Stimulated activated CD8-positive, alpha-beta memory T cell treated with anti-CD3 and anti-CD28 coated beads, Interleukin-12 subunit alpha, Interleukin-12 subunit beta, amount 100 ng/mL, for 24 hours (primary cell): ENCODE measurements around the gene KLF15.

Source experiments
- DNase-seq: peaks from one replicate; pipeline ENCODE4 v3.0.0-alpha.2; 2020; ENCODE audit errors: extremely low read depth

KLF15 gene

GRCh38 chr3:126360714-126361060 is 3.5 kb upstream of the KLF15 start:
- no peak for DNase-seq

- DNase-seq: no peak
These were observed 3.0 kb upstream of the KLF15 start for GRCh38 chr3:126360046-126360713.

DNA sequence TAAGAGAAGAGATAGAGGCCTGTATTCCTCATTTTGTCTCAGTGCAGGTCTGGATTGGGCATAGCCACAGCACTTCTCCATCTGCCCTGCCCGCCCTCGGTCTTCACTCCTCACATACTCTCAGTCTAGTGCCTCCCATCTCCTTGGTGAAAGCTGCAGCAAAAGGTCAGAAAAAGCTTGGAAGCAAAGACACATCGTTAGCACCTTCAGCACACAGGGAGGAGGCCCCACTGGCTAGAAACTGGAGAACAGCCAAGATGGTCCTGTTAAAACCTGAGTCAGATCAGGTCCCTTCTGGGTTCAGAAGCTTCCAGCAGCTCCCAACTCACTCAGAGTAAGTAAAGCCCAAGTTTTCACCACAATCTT is 1.6 kb upstream of the KLF15 start:
- DNase-seq: no peak

DNA sequence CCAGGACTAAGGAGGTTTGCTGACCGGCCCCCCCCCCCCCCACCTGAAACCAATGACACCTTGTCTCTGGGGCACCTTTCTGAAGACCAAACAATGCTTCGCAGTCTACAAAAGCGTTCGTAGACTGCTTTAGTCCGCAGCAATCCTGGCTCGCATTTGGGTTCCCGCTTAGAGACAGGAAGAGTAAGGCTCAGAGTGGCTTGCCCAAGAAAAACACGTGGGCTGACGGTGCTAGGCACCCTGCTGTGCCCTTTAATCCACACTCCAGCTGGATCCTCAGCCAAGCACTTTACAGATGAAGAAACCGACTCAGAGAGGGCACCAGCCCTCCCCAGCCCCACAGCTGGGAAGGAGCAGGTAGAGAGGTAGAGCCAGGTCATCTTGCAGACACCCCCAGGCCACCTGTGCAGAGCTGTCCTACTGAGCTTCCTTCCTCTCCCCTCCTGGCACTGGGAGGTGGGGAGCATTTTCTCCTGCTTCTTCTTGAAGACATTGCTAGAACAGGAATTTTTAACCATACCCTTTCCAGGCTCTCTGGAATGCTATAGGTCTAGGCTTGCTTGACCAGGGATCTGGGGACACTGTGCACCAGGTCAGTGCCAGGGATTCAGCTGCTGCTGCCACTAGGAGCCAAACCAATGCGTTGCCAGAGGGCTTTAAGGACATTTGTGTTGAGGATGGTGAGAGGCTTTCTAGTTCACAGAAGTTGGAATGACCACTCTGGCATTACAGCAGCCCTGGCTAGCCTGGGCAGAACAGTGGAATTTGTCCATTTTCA is 1.0 kb upstream of the KLF15 start:
- no peak for DNase-seq

DNA sequence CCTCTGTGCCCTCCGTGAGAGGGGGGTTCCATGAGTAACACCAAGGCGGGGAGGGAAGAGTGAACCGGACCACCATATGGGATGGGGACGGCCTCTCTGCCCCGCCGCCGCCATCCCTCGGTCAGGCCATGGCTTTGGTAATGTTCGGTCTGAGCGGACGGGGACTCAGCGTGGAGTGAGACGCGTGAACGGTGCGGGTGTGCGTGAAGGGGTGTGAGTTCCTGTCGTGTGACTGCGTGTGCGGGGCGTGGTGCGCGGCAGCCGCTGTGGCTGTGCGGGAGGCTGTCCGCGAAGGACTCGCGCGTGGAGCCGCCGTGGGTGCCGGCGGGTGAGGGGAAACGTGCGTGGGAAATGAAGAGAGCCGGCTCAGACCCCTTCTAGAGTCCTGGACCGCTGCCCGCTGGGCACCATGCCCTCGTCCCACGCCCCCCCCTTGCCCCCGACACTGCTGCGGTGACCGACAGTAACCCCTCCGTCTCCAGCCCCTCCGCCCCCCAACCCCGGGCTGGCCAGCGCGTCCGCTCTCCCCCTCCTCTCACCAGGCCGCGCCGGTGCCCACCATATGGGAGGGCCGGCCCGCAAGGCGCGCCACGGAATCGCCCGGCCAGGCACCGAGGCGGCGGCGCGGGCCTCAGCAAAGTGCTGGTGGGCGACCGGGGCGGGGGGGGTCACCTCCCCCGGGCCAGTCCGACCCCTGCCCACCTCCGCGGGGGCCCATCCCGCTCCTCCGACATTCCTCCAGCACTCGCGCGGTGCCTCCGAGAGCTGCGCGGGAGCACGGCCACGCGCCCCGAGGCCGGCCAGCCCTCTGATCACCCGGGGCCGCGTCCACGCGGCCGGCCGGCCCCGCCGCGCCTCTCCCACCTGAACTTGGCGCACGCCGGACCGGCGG is 589 bp downstream of the KLF15 start:
- DNase-seq: no peak

DNA sequence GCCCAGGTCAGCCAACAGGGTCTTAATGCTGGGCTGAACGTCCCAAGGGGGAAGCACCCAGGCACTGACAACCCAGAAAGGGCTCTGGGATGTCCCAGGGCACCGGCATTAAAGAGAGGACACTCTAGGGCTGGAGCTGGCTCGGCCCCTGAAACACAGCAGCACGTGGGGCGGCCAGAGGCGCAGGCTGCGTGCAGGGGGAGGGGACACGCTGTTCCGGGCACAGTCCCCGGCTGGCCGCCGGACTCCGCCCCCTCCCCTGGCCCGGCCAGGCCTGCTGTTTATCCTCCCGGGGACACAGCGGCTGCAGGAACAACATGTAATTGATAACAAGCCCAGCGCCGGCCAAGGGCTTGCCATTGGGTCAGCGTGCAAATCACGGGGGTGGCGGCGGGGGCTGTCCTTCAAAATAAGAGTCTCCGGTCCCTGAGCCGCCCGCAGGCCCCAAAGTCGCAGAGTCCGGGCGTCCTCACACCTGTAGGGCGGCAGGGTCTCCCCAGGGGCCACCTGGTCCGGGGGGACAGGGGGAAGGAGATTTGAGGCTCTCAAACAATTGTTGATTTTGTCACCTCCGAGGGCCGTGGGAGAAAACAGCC is 1.3 kb downstream of the KLF15 start:
- no peak for DNase-seq

GRCh38 chr3:126355251-126355650 is 2.0 kb downstream of the KLF15 start:
- no peak for DNase-seq

GRCh38 chr3:126354776-126355175 is 2.4 kb downstream of the KLF15 start:
- no peak for DNase-seq

DNA sequence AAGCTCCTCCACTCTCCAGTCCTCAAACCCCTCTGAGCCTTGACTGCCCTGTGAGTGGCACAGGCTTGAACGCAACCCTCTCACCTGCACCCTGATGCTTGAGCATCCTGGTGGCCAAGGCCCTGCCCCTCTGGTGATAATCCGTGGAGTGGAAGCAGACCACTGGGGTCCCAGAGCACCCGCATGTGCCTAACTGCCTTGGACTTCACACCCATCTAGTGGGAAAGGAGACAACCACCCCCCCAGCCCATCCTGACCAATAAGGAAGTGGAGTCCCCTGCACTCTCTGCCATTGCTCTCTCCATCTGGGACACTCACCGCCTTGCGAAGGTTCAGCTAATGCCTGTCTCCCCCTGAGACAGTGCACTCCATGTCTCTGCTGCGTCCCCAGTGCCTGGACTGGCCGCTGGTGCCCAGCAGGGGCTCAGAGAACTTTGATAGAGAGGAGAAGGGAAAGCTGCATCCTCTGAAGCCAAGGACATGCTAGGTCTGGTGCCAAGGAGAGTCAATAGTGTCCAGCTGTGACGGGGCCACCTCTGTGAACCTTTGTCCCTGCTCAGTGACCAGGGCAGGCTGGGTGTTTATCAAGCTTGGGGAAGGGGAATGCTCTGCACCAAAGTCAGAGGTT is 3.4 kb downstream of the KLF15 start:
- no peak for DNase-seq

GRCh38 chr3:126352476-126353454 is 4.4 kb downstream of the KLF15 start:
- no peak for DNase-seq

DNA sequence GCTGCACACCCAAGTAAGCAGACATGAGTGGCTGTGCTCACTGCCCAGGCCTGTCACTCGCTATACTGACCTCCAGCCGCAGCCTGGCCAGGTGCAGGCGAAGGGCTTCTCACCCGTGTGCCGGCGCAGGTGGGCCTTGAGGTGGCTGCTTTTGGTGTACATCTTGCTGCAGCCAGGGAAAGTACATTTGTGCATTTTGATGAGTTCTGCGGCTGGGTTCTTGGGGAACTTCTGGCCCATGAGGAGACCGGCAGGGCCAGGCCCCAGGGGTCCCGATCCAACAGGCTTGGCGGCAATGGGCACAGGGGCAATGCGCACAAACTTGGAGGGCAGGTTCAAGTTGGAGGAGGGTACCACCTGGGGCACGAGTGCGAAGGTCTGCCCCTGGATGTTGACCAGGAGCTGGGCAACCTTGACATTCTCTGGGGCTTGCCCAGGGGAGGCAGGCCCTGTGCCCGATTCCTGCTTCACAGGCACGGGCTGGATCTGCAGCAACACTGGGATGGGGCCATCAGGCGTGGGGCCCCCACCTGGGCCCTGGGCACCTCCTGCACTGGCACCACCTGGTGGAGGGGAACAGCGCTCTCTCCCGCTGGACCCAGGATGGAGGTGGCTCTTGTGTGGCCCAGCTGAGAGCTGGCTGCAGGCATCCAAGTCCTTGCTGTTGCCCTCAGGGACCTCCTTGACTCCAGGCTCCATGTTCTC is 5.3 kb downstream of the KLF15 start:
- no peak for DNase-seq

DNA sequence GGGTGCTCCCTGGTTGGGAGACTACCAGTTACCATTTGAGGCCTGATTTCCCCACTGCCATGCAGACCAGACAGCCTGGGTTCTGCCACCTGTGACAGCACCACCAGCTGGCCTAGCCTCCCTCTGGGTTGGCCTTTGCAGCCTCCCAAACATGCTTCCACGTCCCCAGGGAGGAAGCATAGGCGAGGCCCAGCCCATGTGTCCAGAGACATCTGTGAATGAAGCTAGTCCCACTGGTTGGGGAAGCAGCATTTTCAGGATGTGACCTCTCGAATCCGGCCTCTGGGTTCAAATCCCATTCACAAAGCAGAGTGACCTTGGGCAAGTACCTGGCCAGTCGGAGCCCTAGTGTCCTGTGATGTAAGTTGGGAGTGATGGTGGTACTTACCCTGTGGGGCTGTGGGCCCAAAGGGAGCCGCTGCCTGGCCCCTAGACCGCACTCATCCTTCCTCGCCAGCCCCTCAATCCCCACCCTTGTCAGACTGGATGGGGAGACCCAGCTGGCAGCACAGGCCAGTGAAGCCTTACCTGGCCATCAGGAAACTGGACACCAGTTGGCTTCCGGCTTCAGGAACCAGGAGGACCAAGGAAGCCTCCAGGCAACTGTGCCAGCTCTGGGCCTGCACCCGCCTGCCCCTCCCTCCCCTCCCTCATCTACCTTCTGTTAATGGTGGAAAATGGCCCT is 6.0 kb downstream of the KLF15 start:
- no peak for DNase-seq

DNA sequence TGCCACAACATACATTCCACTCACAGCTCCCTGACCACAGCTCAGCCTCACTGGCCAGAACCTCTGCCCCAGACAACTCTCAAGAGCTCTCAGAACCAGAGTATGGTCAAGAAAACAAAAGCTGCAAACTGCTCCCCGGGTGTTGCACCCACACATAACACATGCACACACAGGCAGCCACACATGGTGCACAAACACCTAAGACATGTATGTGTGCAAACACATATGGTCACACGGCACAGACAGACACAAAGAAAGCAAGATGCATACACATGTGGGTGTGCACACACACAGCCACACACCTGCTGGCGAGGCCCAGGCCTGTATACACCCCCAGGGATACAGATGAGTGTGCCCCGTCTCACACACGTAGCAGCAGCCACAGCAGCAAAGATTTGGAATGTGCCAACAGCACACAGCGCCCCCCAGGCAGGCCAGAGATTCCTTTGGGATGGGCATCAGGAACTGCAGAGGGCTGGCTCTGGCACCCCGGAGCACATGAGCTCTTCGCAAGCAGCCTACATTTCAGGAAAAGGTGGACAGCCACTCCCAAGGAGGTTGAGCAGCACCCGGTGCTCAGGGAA is 6.6 kb downstream of the KLF15 start:
- no peak for DNase-seq

DNA sequence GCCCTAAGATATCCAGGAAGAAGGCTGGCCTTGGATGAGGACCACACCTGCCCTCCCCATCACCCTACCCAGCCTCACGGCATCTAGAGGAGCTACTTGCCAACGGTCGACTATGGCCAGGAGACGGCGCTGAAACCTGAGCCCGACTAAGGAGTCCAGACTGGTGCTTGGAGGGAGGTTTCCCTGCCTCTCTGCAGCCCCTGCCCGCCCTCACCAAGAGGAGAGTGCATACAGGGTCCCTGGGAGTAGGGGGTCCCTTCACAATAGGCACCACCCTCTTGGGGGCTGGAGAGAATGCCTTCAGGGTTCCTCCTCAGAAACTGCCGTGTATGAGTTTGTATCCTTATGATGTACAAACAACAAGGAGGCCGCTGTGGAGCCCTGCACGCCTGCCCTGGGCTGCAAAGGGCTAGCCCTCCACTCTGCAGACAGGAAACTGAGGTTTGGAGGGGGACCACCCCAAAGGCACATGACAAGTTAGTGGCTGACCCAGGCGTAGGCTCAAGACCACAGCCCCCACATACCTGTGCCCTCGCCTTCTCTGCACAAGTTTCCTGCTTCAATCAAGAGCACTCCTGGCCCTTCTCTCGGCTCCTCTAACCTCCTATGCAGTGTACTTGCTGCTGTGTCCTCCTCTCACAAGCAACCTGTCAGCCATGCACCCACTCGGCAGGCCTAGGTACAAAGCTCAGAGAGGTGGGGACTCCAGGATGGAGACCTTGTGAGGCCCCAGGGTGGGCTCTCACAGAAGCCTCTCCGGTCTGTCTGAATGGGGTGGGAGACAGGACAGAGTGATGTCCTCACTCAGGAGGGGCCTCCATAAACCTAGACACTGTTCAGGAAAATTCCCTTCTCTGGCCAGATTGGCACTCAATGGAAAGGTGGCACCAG is 7.4 kb downstream of the KLF15 start:
- DNase-seq: no peak

DNA sequence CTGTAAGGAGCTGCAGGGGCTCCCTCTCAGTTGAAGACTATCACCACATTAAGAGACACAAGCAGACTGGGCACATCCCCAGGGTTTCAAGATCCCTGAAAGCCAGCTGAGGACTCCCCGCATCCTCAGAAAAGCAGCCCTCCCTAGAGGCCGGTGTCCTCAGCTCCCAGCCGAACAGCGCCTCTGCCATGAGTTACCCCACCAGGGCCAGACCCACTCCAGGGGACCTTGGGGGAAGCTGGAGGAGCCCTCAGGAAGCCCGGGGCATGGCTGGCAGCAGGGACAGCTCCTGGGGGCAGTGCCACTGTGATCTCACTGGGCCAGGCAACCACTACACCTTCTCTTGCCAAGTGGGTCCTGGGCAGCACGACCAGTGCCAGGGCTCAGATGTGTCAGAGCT is 8.1 kb downstream of the KLF15 start:
- DNase-seq: no peak

DNA sequence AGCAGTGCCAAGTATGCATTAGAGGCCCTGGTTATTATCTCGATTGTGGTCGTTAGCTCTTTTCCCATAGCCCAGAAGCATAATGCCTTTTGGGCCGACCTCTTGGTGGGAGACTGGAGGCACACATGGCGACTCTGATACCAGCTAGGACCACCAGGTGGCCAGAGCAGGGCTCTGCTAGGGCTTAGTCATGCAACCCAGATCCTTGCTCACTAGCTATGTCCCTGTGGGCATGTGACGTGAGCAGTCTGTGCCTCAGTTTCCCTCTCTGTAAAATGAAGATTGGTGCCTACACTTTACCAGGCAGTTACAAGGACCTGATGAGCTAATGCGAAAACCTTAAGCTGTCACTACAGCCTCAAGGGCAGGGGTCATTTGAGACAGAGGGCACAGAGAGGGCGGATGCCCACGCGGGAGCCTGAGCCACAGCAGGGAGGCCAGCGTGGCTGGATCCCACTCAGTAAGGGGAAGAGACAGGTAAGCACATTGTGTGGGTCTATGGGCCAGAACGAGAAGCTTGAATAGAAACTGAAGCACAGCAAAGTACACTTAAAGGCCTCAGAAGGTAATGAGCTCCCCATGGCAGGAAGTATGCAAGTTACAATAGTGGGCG is 8.8 kb downstream of the KLF15 start:
- no peak for DNase-seq

DNA sequence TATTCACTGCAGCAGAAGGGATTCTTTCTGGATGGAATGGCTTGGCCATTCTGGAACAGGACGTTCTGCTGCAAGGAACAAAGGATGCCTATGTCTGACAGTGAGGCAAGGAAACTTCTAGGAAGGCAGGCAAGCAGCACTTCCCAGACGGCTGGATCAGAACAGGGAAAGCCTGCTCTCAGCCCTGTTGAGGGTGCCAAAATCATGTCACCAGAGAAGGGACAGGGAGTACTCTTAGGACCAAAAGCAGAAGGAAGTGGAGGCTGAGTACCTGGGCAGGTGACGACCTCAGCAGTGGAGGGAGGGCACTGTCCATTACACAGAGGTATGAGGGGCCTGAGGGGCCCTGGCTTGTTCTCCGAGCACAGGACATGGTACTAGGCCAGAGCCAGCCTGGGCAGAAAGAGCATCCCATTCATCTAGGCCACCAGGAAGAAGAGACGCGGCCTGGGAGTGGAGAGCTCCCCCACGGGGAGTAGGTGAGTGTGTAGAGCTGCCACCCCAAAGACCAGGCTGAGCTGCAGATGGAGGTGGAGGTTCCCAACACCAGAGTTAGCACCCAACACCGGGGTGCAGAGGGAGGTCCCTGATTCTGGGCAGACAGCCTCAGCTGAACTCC is 9.6 kb downstream of the KLF15 start:
- no peak for DNase-seq
